HepG2 (cell line): ENCODE results near the gene OCSTAMP. TPM values are rescaled to one million over a fixed set of nuclear protein-coding genes. Genes with fewer than 3 reads are reported as not detected.

Source experiments
- CSRNP1 ChIP-seq: sonication (generic); formaldehyde crosslinking; IDR thresholded peaks from 2 replicates; pipeline ENCODE4 v1.8.1; 2023; ENCODE audit warnings: mild to moderate bottlenecking, missing genetic modification reagents
- FOXO1 ChIP-seq: sonication (generic); formaldehyde crosslinking; IDR thresholded peaks from 2 replicates; pipeline ENCODE4 v1.4.0; 2020; ENCODE audit warnings: missing genetic modification reagents
- GPN1 ChIP-seq: sonication (generic); formaldehyde crosslinking; IDR thresholded peaks from 2 replicates; pipeline ENCODE4 v1.5.1; 2020; ENCODE audit warnings: missing genetic modification reagents, borderline replicate concordance
- NCOA2 ChIP-seq: sonication (generic); formaldehyde crosslinking; IDR thresholded peaks from 2 replicates; pipeline ENCODE4 v1.8.0; 2022; ENCODE audit warnings: inconsistent platforms
- NR3C1 ChIP-seq: sonication (generic); formaldehyde crosslinking; IDR thresholded peaks from 2 replicates; pipeline ENCODE4 v1.4.0; 2020; ENCODE audit warnings: missing genetic modification reagents
- PCBP1 ChIP-seq: fragments of 200-400 bp; formaldehyde crosslinking; IDR thresholded peaks from 2 replicates; pipeline ENCODE4 v1.6.1; 2017; ENCODE audit warnings: mild to moderate bottlenecking, low read depth, low read length, borderline replicate concordance
- PRMT3 ChIP-seq: sonication (generic); formaldehyde crosslinking; IDR thresholded peaks from 2 replicates; pipeline ENCODE4 v1.8.1; 2022; ENCODE audit warnings: low read depth, mild to moderate bottlenecking, moderate library complexity, missing genetic modification reagents, borderline replicate concordance
- SIN3A ChIP-seq: IDR thresholded peaks from 2 replicates; pipeline ENCODE4 v1.6.1; 2011; ENCODE audit warnings: low read depth, mild to moderate bottlenecking, control low read depth, low read length, borderline replicate concordance
- TEAD3 ChIP-seq: optimal IDR thresholded peaks from 2 replicates; pipeline ENCODE3; 2016; ENCODE audit warnings: borderline replicate concordance
- ZNF451 ChIP-seq: sonication (generic); formaldehyde crosslinking; IDR thresholded peaks from 2 replicates; pipeline ENCODE4 v1.5.0; 2020; ENCODE audit warnings: mild to moderate bottlenecking, missing genetic modification reagents
- ZNF501 ChIP-seq: sonication (generic); formaldehyde crosslinking; IDR thresholded peaks from 2 replicates; pipeline ENCODE4 v1.5.1; 2020; ENCODE audit warnings: mild to moderate bottlenecking, moderate library complexity, missing genetic modification reagents
- ZNF556 ChIP-seq: sonication (generic); formaldehyde crosslinking; IDR thresholded peaks from 2 replicates; pipeline ENCODE4 v1.4.0; 2020; ENCODE audit warnings: mild to moderate bottlenecking, missing genetic modification reagents, borderline replicate concordance
- ZNF639 ChIP-seq: conservative IDR thresholded peaks from 2 replicates; pipeline ENCODE4 v1.6.1; 2018; ENCODE audit warnings: missing genetic modification reagents
- ZNF775 ChIP-seq: sonication (generic); formaldehyde crosslinking; IDR thresholded peaks from 2 replicates; pipeline ENCODE4 v1.4.0; 2020; ENCODE audit warnings: missing genetic modification reagents, mild to moderate bottlenecking, moderate library complexity, borderline replicate concordance
- ZSCAN25 ChIP-seq: sonication (generic); formaldehyde crosslinking; IDR thresholded peaks from 2 replicates; pipeline ENCODE4 v1.8.0; 2022; ENCODE audit warnings: mild to moderate bottlenecking, missing genetic modification reagents
- polyA plus RNA-seq, 8 experiments: library from polyadenylated mRNA; depleted of rRNA in 3 of 8; stranded (reverse) in 7 of 8; unstranded in 1 of 8; fragments of >200 nt; fragmentation: Illumina TruSeq in 4 of 8; extraction: Trizol in 4 of 8; gene quantifications; 2 replicates each; pipeline versions ENCODE4 v1.2.1 to v1.2.3, GENCODE V29; 2011 to 2016; ENCODE audit warnings: low read depth in 4 of 8, missing spikeins in 1 of 8, mixed read lengths in 1 of 8; ENCODE audit not compliant: insufficient read depth in 1 of 8
- total RNA-seq, 5 experiments: library from RNA; depleted of rRNA; stranded (reverse); fragments of >200 nt; fragmentation: Illumina TruSeq; extraction: Trizol; gene quantifications; 2 replicates each; pipeline ENCODE4 v1.2.3, GENCODE V29; 2016; ENCODE audit warnings: low read depth in 1 of 5
- TF ChIP-seq, protein P1 (sequence below): sonication (generic); formaldehyde crosslinking; IDR thresholded peaks from 2 replicates; pipeline ENCODE4 v1.4.0; 2020; ENCODE audit warnings: mild to moderate bottlenecking, missing genetic modification reagents, borderline replicate concordance

OCSTAMP gene
- total and polyA plus RNA-seq, 2 of the 13 experiments (the other 11 are each of a cell fraction or from before 2014, with no cell fraction given): not detected

- TF ChIP-seq, protein P1, sequence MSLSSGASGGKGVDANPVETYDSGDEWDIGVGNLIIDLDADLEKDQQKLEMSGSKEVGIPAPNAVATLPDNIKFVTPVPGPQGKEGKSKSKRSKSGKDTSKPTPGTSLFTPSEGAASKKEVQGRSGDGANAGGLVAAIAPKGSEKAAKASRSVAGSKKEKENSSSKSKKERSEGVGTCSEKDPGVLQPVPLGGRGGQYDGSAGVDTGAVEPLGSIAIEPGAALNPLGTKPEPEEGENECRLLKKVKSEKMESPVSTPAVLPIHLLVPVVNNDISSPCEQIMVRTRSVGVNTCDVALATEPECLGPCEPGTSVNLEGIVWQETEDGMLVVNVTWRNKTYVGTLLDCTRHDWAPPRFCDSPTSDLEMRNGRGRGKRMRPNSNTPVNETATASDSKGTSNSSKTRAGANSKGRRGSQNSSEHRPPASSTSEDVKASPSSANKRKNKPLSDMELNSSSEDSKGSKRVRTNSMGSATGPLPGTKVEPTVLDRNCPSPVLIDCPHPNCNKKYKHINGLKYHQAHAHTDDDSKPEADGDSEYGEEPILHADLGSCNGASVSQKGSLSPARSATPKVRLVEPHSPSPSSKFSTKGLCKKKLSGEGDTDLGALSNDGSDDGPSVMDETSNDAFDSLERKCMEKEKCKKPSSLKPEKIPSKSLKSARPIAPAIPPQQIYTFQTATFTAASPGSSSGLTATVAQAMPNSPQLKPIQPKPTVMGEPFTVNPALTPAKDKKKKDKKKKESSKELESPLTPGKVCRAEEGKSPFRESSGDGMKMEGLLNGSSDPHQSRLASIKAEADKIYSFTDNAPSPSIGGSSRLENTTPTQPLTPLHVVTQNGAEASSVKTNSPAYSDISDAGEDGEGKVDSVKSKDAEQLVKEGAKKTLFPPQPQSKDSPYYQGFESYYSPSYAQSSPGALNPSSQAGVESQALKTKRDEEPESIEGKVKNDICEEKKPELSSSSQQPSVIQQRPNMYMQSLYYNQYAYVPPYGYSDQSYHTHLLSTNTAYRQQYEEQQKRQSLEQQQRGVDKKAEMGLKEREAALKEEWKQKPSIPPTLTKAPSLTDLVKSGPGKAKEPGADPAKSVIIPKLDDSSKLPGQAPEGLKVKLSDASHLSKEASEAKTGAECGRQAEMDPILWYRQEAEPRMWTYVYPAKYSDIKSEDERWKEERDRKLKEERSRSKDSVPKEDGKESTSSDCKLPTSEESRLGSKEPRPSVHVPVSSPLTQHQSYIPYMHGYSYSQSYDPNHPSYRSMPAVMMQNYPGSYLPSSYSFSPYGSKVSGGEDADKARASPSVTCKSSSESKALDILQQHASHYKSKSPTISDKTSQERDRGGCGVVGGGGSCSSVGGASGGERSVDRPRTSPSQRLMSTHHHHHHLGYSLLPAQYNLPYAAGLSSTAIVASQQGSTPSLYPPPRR (CRISPR knock-in tag): no peak; the same call in 1 of the 2 replicates
- TF ChIP-seq TEAD3 (CRISPR knock-in tag) (peak; percentile 74), ZNF556 (CRISPR knock-in tag) (peak; percentile 28; the same call in 1 of the 2 replicates), NCOA2 (no peak), ZNF775 (CRISPR knock-in tag) (no peak), ZNF451 (CRISPR knock-in tag) (peak; percentile 74; the same call in 1 of the 2 replicates), GPN1 (CRISPR knock-in tag) (no peak), SIN3A (no peak), CSRNP1 (CRISPR knock-in tag) (no peak), PRMT3 (CRISPR knock-in tag) (no peak), PCBP1 (peak; percentile 95), FOXO1 (CRISPR knock-in tag) (peak; percentile 86), ZNF501 (no peak), NR3C1 (CRISPR knock-in tag) (no peak), ZSCAN25 (peak; percentile 87; the same call in 1 of the 2 replicates), ZNF639 (CRISPR knock-in tag) (no peak)
These were observed 29.4 kb downstream of the OCSTAMP start (continued) for GRCh38 chr20:46520976-46521579.
